ENCODE data around the gene FOXC1.

FOXC1 gene

GRCh38 chr6:1652842-1653241, 43.1 kb downstream of the FOXC1 start:
- no peaks in the 10 kb centered on the region for H3K36me3 ChIP-seq (ENCODE audit: insufficient read depth, low read length)
- no peaks in the 10 kb centered on the region for H3K4me1 ChIP-seq (ENCODE audit: control insufficient read depth, insufficient read depth, low read length, unreplicated experiment)
- no peak overlapping the region for H3K27ac ChIP-seq (ENCODE audit: low read depth, low read length)
- no peak overlapping the region for H2AFZ ChIP-seq (ENCODE audit: low read length, unreplicated experiment)
- no peaks in the 10 kb centered on the region for H3K27me3 ChIP-seq (ENCODE audit: insufficient read depth, low read length)
- H3K79me2 ChIP-seq (ENCODE audit: control insufficient read depth, insufficient read depth, low read length, unreplicated experiment), result no peaks in the 10 kb centered on the region
- H3K4me3 ChIP-seq (ENCODE audit: low read depth, low read length), result no peak overlapping the region

DNA sequence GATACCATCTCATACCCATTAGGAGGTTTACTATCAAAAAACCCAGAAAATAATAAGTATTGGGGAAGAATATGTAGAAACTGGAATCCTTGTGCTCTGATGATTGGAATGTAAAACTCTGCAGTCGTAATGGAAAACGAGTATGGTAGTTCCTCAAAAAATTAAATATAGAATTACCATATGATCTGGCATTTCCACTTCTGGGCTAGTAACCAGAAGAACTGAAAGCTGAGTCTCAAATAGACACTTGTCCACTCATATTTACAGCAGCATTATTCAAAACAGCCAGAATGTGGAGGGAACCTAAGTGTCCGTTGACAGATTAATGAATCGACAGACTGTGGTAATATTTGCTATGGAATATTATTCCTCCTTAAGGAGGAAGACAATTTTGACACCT, 44.3 kb downstream of the FOXC1 start:
- Histone ChIP-seq H2AFZ (ENCODE audit: low read length, unreplicated experiment) (no peak overlapping the region), H3K4me1 (ENCODE audit: control insufficient read depth, insufficient read depth, low read length, unreplicated experiment) (no peaks in the 10 kb centered on the region), H3K27me3 (ENCODE audit: insufficient read depth, low read length) (no peaks in the 10 kb centered on the region), H3K4me3 (ENCODE audit: low read depth, low read length) (no peak overlapping the region), H3K36me3 (ENCODE audit: insufficient read depth, low read length) (no peaks in the 10 kb centered on the region), H3K79me2 (ENCODE audit: control insufficient read depth, insufficient read depth, low read length, unreplicated experiment) (no peaks in the 10 kb centered on the region), H3K27ac (ENCODE audit: low read depth, low read length) (no peak overlapping the region)

- Histone ChIP-seq H3K4me1 (ENCODE audit: control insufficient read depth, insufficient read depth, low read length, unreplicated experiment) (peaks cover 3% of the 10 kb centered on the region), H3K79me2 (ENCODE audit: control insufficient read depth, insufficient read depth, low read length, unreplicated experiment) (no peaks in the 10 kb centered on the region), H2AFZ (ENCODE audit: low read length, unreplicated experiment) (no peak overlapping the region), H3K27me3 (ENCODE audit: insufficient read depth, low read length) (no peaks in the 10 kb centered on the region), H3K36me3 (ENCODE audit: insufficient read depth, low read length) (no peaks in the 10 kb centered on the region), H3K27ac (ENCODE audit: low read depth, low read length) (no peak overlapping the region), H3K4me3 (ENCODE audit: low read depth, low read length) (no peak overlapping the region)
Measured at GRCh38 chr6:1657116-1657770, 47.5 kb downstream of the FOXC1 start.

DNA sequence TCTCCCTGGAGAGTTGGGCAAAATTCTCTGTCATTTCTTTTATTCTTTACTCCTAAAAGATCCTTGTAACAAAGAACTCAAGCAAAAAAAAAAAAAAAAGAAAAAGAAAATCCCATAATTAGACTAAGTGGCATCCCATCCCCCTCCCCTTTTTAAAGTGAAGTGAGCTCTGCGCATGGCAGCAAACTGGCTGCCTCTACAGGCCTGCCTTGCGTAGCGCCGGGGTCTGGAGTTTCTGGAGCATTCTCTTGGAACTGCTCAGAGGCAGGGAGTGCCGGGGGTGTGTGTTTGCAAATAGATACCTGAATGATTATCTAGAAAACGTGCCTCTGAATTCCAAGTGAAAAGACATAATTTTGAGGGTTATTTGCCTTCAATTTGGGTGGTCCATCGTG, 48.1 kb downstream of the FOXC1 start:
- H3K36me3 ChIP-seq (ENCODE audit: insufficient read depth, low read length), result no peaks in the 10 kb centered on the region
- H3K4me3 ChIP-seq (ENCODE audit: low read depth, low read length), result no peak overlapping the region
- H3K79me2 ChIP-seq (ENCODE audit: control insufficient read depth, insufficient read depth, low read length, unreplicated experiment), result no peaks in the 10 kb centered on the region
- no peaks in the 10 kb centered on the region for H3K27me3 ChIP-seq (ENCODE audit: insufficient read depth, low read length)
- H3K4me1 ChIP-seq (ENCODE audit: control insufficient read depth, insufficient read depth, low read length, unreplicated experiment), result peaks cover 3% of the 10 kb centered on the region
- no peak overlapping the region for H2AFZ ChIP-seq (ENCODE audit: low read length, unreplicated experiment)
- H3K27ac ChIP-seq (ENCODE audit: low read depth, low read length), result no peak overlapping the region

- Histone ChIP-seq H3K79me2 (ENCODE audit: control insufficient read depth, insufficient read depth, low read length, unreplicated experiment) (no peaks in the 10 kb centered on the region), H3K4me3 (ENCODE audit: low read depth, low read length) (no peak overlapping the region), H3K4me1 (ENCODE audit: control insufficient read depth, insufficient read depth, low read length, unreplicated experiment) (peaks cover 3% of the 10 kb centered on the region), H3K36me3 (ENCODE audit: insufficient read depth, low read length) (no peaks in the 10 kb centered on the region), H3K27me3 (ENCODE audit: insufficient read depth, low read length) (no peaks in the 10 kb centered on the region), H3K27ac (ENCODE audit: low read depth, low read length) (no peak overlapping the region), H2AFZ (ENCODE audit: low read length, unreplicated experiment) (no peak overlapping the region)
Measured at GRCh38 chr6:1658212-1659005, 48.7 kb downstream of the FOXC1 start.

DNA sequence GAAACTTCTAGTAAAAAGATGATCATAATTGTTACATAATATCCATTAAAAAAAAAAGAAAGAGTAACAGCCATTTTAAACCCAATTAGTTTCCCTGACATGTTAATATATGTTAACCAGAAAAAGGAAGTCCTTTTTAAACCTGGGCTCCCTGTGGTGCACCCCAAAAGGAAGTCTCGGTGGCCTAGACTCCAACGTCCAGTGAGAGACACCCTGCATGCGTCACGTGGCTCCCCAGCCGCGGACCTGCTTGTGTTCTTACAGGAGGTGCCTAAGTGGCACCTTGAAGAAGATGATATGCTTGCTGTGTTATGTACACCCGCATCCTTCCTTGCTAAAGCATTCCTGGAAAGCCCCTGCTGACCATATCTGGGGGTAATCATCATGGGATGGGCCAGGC, 50.1 kb downstream of the FOXC1 start:
- no peaks in the 10 kb centered on the region for H3K27me3 ChIP-seq (ENCODE audit: insufficient read depth, low read length)
- H2AFZ ChIP-seq (ENCODE audit: low read length, unreplicated experiment), result no peak overlapping the region
- H3K27ac ChIP-seq (ENCODE audit: low read depth, low read length), result no peak overlapping the region
- H3K79me2 ChIP-seq (ENCODE audit: control insufficient read depth, insufficient read depth, low read length, unreplicated experiment), result no peaks in the 10 kb centered on the region
- no peaks in the 10 kb centered on the region for H3K36me3 ChIP-seq (ENCODE audit: insufficient read depth, low read length)
- no peak overlapping the region for H3K4me3 ChIP-seq (ENCODE audit: low read depth, low read length)
- H3K4me1 ChIP-seq (ENCODE audit: control insufficient read depth, insufficient read depth, low read length, unreplicated experiment), result peaks cover 3% of the 10 kb centered on the region

DNA sequence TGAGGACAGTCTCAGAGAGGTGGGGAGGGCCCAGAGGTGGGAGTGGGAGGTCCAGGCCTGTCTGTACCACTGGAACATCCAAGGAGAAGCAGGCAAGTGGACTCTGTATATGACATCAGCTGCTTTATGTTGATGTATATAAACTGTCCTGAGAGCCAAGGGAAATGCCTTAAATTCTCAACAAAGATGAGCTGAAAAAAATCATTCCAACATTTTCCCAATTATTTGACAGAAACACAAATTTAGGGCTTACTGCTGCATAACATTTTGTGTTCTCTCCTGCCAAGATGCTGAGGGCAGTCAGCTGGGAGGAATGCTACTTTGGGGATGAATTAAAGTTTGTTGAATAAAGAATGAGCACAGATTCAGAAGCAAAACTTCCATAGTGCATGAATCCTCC, 52.8 kb downstream of the FOXC1 start:
- H3K4me3 ChIP-seq (ENCODE audit: low read depth, low read length), result no peak overlapping the region
- no peaks in the 10 kb centered on the region for H3K27me3 ChIP-seq (ENCODE audit: insufficient read depth, low read length)
- H3K27ac ChIP-seq (ENCODE audit: low read depth, low read length), result no peak overlapping the region
- H3K79me2 ChIP-seq (ENCODE audit: control insufficient read depth, insufficient read depth, low read length, unreplicated experiment), result no peaks in the 10 kb centered on the region
- no peaks in the 10 kb centered on the region for H3K36me3 ChIP-seq (ENCODE audit: insufficient read depth, low read length)
- H3K4me1 ChIP-seq (ENCODE audit: control insufficient read depth, insufficient read depth, low read length, unreplicated experiment), result peaks cover 3% of the 10 kb centered on the region
- H2AFZ ChIP-seq (ENCODE audit: low read length, unreplicated experiment), result no peak overlapping the region
